ENCODE measurements around the gene BAIAP2. TPM values are rescaled to one million over a fixed set of nuclear protein-coding genes. Genes with fewer than 3 reads are reported as not detected.

Gene BAIAP2
- total RNA-seq, 2 donors from 2014 or later: 14.7 to 22.7 TPM

DNA sequence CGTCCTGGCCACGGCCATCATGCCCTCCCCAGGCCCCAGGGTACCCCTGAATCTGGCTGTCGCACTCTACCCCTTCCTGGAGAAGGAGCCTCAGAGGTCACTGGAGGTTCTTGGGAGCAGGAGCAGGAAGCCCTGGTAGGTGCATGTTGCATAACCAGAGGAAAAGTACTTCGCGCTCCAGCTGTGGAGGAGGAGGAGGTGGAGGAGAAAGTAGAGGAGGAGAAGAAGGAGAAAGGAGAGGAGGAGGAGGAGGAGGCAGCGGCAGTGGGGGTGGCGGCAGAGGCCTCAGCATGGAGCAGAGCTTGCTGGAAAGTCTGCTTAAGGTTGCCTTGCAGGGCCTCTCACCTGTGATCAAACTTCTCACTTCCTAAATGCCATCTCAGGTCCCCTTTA is 61.8 kb downstream of the BAIAP2 start:
- Histone ChIP-seq H3K9me3 (no peaks in the 10 kb centered on the region), H3K9ac (ENCODE audit: low read depth in 2 of 2, low read length in 2 of 2) (no peak overlapping the region), H3K27ac (no peak overlapping the region), H3K4me1 (peaks cover 13% of the 10 kb centered on the region), H3K36me3 (no peaks in the 10 kb centered on the region), H3K27me3 (no peaks in the 10 kb centered on the region), H3K4me3 (no peak overlapping the region)
- TF ChIP-seq, protein P1, sequence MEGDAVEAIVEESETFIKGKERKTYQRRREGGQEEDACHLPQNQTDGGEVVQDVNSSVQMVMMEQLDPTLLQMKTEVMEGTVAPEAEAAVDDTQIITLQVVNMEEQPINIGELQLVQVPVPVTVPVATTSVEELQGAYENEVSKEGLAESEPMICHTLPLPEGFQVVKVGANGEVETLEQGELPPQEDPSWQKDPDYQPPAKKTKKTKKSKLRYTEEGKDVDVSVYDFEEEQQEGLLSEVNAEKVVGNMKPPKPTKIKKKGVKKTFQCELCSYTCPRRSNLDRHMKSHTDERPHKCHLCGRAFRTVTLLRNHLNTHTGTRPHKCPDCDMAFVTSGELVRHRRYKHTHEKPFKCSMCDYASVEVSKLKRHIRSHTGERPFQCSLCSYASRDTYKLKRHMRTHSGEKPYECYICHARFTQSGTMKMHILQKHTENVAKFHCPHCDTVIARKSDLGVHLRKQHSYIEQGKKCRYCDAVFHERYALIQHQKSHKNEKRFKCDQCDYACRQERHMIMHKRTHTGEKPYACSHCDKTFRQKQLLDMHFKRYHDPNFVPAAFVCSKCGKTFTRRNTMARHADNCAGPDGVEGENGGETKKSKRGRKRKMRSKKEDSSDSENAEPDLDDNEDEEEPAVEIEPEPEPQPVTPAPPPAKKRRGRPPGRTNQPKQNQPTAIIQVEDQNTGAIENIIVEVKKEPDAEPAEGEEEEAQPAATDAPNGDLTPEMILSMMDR (IDR thresholded peaks at IDR 0.05): no peak
- intact Hi-C loops (cut with DNase I): no loop called here
- no peak for DNase-seq

DNA sequence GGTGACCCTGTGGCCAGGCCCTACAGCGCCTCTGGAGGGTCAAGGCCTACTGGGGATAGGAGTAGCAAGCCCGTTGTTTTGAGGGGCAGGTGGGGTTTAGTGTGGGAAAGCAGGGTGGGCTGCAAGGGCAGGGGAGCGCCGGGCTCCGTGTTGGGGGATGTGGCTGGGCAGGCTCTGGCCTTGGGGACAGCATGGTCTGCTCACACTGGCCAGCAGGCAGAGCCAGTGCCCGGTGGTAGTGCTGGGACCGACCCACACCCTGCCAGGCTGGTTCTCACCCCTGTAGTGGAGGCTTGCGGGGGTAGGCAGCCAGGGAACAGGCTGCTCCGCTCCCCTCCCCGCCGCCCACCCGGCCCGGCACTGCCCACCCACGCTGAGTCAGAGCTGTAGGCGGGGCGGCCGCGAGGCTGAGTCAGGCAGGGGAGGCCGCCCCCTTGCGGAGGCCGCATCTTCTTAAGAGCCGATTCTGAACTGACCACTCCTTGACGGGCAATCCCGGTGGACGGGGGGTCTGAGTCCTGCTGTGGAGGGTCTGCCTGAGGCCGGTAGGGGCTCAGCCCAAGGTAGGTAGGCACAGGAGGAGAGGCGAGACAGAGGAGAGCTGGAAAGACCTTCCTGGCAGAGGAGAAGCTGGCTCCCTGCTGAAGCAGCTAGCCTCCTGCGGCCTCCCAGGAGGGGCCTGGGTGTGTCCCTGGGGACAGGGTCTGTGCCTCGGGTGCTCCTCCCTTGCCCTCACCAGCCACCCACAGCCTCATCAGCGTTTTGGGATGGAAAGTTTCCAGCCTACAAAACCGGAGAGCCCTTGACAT is 62.4 kb downstream of the BAIAP2 start:
- Histone ChIP-seq H3K36me3 (no peaks in the 10 kb centered on the region), H3K4me3 (no peak overlapping the region), H3K9ac (ENCODE audit: low read depth in 2 of 2, low read length in 2 of 2) (peak overlapping the region in 1 of 2 donors; percentile 12), H3K27ac (peak overlapping the region; percentile 7), H3K27me3 (no peaks in the 10 kb centered on the region), H3K4me1 (peaks cover 13% of the 10 kb centered on the region), H3K9me3 (no peaks in the 10 kb centered on the region)
- intact Hi-C loops (cut with DNase I): no loop called here
- TF ChIP-seq, protein P1 (IDR thresholded peaks at IDR 0.05): peak; percentile 53
- peak; percentile 77 for DNase-seq

DNA sequence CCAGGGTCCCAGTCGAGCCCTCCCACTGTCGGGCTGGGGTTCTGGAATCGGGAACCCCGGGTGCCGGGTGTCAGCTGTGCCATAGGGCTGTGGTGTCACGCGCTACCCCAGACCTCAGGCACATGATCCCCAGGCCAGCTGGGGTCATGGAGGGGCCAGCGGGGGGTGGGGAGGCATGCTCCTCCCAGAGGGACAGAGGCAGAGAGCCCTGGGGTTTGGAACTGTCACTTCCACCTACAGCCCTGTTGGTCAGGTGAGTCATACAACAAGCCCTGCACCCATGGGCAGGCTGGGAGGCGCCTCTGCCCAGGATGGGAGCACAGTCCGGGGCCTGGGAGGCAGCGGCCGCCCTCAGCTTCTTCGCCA is 63.0 kb downstream of the BAIAP2 start:
- Histone ChIP-seq H3K36me3 (no peaks in the 10 kb centered on the region), H3K9ac (ENCODE audit: low read depth in 2 of 2, low read length in 2 of 2) (peak overlapping the region in 1 of 2 donors; percentile 12), H3K9me3 (no peaks in the 10 kb centered on the region), H3K27me3 (no peaks in the 10 kb centered on the region), H3K4me3 (no peak overlapping the region), H3K27ac (peak overlapping the region; percentile 7), H3K4me1 (peaks cover 13% of the 10 kb centered on the region)
- intact Hi-C loops (cut with DNase I): loop anchor here (2.0 kb wide), 1 partner anchor 73 kb away; no protein-coding TSS in a partner anchor
- DNase-seq: peak; percentile 34
- TF ChIP-seq, protein P1 (IDR thresholded peaks at IDR 0.05): no peak

DNA sequence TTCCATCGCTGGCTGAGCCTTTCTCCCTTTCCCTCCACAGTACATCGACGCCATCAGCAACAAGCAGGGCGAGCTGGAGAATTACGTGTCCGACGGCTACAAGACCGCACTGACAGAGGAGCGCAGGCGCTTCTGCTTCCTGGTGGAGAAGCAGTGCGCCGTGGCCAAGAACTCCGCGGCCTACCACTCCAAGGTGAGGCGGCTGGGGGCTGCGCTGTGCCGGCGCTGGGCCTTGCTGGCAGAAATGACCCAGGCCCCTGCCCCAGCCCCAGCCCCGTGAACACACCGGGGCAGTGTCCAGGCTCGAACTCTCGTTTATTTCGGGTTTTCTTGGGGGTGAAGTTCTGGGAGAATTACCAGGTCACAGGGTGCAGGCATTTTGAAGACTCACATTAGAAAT is 64.9 kb downstream of the BAIAP2 start:
- H3K4me3 ChIP-seq: no peak overlapping the region
- DNase-seq: no peak
- no peaks in the 10 kb centered on the region for H3K27me3 ChIP-seq
- H3K27ac ChIP-seq: no peak overlapping the region
- H3K9me3 ChIP-seq: no peaks in the 10 kb centered on the region
- no peak overlapping the region for H3K9ac ChIP-seq (ENCODE audit: low read depth in 2 of 2, low read length in 2 of 2)
- intact Hi-C loops (cut with DNase I): loop anchor here (2.0 to 10.0 kb wide), 2 partner anchors 75 to 675 kb away; no protein-coding TSS in a partner anchor
- peaks cover 13% of the 10 kb centered on the region for H3K4me1 ChIP-seq
- TF ChIP-seq, protein P1 (IDR thresholded peaks at IDR 0.05): no peak
- H3K36me3 ChIP-seq: no peaks in the 10 kb centered on the region

DNA sequence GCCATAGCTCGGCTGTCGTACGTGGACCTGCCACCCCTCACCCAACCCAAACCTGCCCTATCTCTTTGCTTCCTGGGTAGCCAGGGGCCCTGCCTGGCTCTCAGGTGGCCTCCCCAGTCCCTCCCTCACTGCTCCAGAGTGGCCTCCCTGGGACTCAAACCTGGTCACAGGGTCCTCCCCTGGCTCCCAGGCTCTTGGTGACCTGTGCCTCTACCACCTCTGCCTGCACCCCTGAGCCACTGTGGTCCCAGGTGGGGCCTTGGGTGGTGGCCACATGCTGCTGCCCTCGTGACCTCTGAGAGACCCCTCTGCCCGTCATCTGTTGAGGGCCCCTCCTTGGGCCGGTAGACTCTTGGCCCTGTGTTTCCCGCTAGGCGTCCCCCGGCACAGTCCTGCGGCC is 65.7 kb downstream of the BAIAP2 start:
- H3K4me3 ChIP-seq: no peak overlapping the region
- TF ChIP-seq, protein P1 (IDR thresholded peaks at IDR 0.05): no peak
- H3K36me3 ChIP-seq: no peaks in the 10 kb centered on the region
- DNase-seq: no peak
- H3K27me3 ChIP-seq: no peaks in the 10 kb centered on the region
- H3K4me1 ChIP-seq: peaks cover 13% of the 10 kb centered on the region
- intact Hi-C loops (cut with DNase I): loop anchor here (10.0 kb wide), 1 partner anchor 676 kb away; no protein-coding TSS in a partner anchor
- H3K9me3 ChIP-seq: no peaks in the 10 kb centered on the region
- H3K27ac ChIP-seq: no peak overlapping the region
- no peak overlapping the region for H3K9ac ChIP-seq (ENCODE audit: low read depth in 2 of 2, low read length in 2 of 2)
